Fibroblast of lung (primary cell): ENCODE data around the gene PIP5KL1. TPM values are rescaled to one million over a fixed set of nuclear protein-coding genes. Genes with fewer than 3 reads are reported as not detected.
A peak's percentile ranks its signal among the peaks of the same experiment; 100 is the strongest.

Experiments
- DNase-seq, 2 donors: peaks; one replicate each; pipeline versions ENCODE4 v3.0.0 to v3.0.0-alpha.2; 2010; ENCODE audit warnings: low read depth in 2 of 2
- H2AFZ ChIP-seq: 2 replicates; pipeline ENCODE4 v1.5.1; 2012; ENCODE audit warnings: low read length, control low read depth, inconsistent platforms
- H3K27ac ChIP-seq: 2 replicates; pipeline ENCODE4 v1.5.1; 2011; ENCODE audit warnings: low read length, control low read depth; ENCODE audit not compliant: insufficient read depth
- H3K27me3 ChIP-seq: 2 replicates; pipeline ENCODE4 v1.5.1; 2011; ENCODE audit warnings: mild to moderate bottlenecking, low read length; ENCODE audit not compliant: control insufficient read depth, insufficient read depth
- H3K36me3 ChIP-seq: 2 replicates; pipeline ENCODE4 v1.5.1; 2011; ENCODE audit warnings: low read length; ENCODE audit not compliant: control insufficient read depth, insufficient read depth
- H3K4me1 ChIP-seq: 2 replicates; pipeline ENCODE4 v1.5.1; 2011; ENCODE audit warnings: low read length; ENCODE audit not compliant: control insufficient read depth, insufficient read depth; ENCODE audit errors: extremely low read depth
- H3K4me2 ChIP-seq: 2 replicates; pipeline ENCODE4 v1.5.1; 2011; ENCODE audit warnings: low read length, control low read depth; ENCODE audit not compliant: insufficient read depth; ENCODE audit errors: extremely low read depth
- H3K4me3 ChIP-seq, 4 experiments: fragments of 200-600 bp in 1 of 4; sonication (generic) in 1 of 4; replicated peaks in 1 of 4; 2 replicates each; pipeline ENCODE4 v1.5.1; 2011 to 2016; ENCODE audit warnings: low read length in 4 of 4, low read depth in 3 of 4, mild to moderate bottlenecking in 3 of 4, control low read depth in 2 of 4, inconsistent platforms in 1 of 4, mixed read lengths in 1 of 4; ENCODE audit not compliant: insufficient read depth in 1 of 4; ENCODE audit errors: control extremely low read depth in 1 of 4
- H3K79me2 ChIP-seq: 2 replicates; pipeline ENCODE4 v1.5.1; 2012; ENCODE audit warnings: mild to moderate bottlenecking, low read length, inconsistent platforms; ENCODE audit not compliant: control insufficient read depth, insufficient read depth
- H3K9ac ChIP-seq: 2 replicates; pipeline ENCODE4 v1.5.1; 2011; ENCODE audit warnings: mild to moderate bottlenecking, low read length, control low read depth; ENCODE audit not compliant: insufficient read depth
- H3K9me3 ChIP-seq: 2 replicates; pipeline ENCODE4 v1.5.1; 2012; ENCODE audit warnings: low read depth, low read length; ENCODE audit not compliant: control insufficient read depth, insufficient read depth
- H4K20me1 ChIP-seq: 2 replicates; pipeline ENCODE4 v1.5.1; 2011; ENCODE audit warnings: low read length; ENCODE audit not compliant: control insufficient read depth, insufficient read depth; ENCODE audit errors: extremely low read depth
- CTCF ChIP-seq, 2 donors: IDR thresholded peaks in 1 of 2; conservative IDR thresholded peaks in 1 of 2; 1 replicate in 1 of 2; 2 replicates in 1 of 2; pipeline ENCODE4 v1.5.1; 2011 to 2012; ENCODE audit warnings: low read length in 2 of 2, control low read depth in 1 of 2, inconsistent platforms in 1 of 2, low read depth in 1 of 2, mild to moderate bottlenecking in 1 of 2
- EZH2 ChIP-seq: IDR thresholded peaks from 2 replicates; pipeline ENCODE4 v1.5.1; 2012; ENCODE audit warnings: low read length, control low read depth, mild to moderate bottlenecking; ENCODE audit errors: missing control alignments
- polyA plus RNA-seq, 2 donors: library from polyadenylated mRNA; depleted of rRNA in 1 of 2; stranded (reverse) in 1 of 2; unstranded in 1 of 2; fragments of >200 nt; gene quantifications; 2 replicates each; pipeline ENCODE4 v1.2.1, GENCODE V29; 2011 to 2012; ENCODE audit warnings: missing spikeins in 1 of 2
- total RNA-seq: library from RNA; depleted of rRNA; stranded (reverse); fragments of >200 nt; gene quantifications from 2 replicates; pipeline ENCODE4 v1.2.1, GENCODE V29; 2014

The PIP5KL1 gene
- total and polyA plus RNA-seq, 2 donors (not counting 1 experiment from before 2014, with no cell fraction given), result 1.9 to 2.5 TPM

- no peak overlapping the region for H2AFZ ChIP-seq
- no peaks in the 10 kb centered on the region for H3K27me3 ChIP-seq
- H4K20me1 ChIP-seq, result no peaks in the 10 kb centered on the region
- no peak overlapping the region for H3K9ac ChIP-seq
- H3K36me3 ChIP-seq, result peaks cover 17% of the 10 kb centered on the region
- peaks cover 11% of the 10 kb centered on the region for H3K79me2 ChIP-seq
- no peaks in the 10 kb centered on the region for H3K9me3 ChIP-seq
- H3K4me2 ChIP-seq, result peak overlapping the region; percentile 63
- H3K27ac ChIP-seq, result no peak overlapping the region
- peaks cover 20% of the 10 kb centered on the region for H3K4me1 ChIP-seq
- peak overlapping the region in 2 of 4 experiments; percentile 28 to 42 for H3K4me3 ChIP-seq
- peak; percentile 75 to 80 for DNase-seq
- TF ChIP-seq EZH2 (no peak), CTCF (conservative IDR thresholded peaks at IDR 0.05 in 1 of 2, IDR thresholded peaks at IDR 0.05 in 1 of 2; ENCODE audit: low read depth in 1 of 2, low read length in 2 of 2) (no peak)
These were observed 55.1 kb downstream of the PIP5KL1 start for GRCh38 chr9:127875306-127875966.

GRCh38 chr9:127874301-127875221, 56.0 kb downstream of the PIP5KL1 start:
- Histone ChIP-seq H2AFZ (no peak overlapping the region), H3K27me3 (no peaks in the 10 kb centered on the region), H3K9me3 (no peaks in the 10 kb centered on the region), H3K36me3 (peaks cover 18% of the 10 kb centered on the region), H3K4me1 (peaks cover 20% of the 10 kb centered on the region), H3K27ac (no peak overlapping the region), H3K4me3 (peak overlapping the region in 1 of 4 experiments; percentile 42), H3K4me2 (peak overlapping the region; percentile 80), H3K79me2 (peaks cover 11% of the 10 kb centered on the region), H3K9ac (no peak overlapping the region), H4K20me1 (no peaks in the 10 kb centered on the region)
- TF ChIP-seq EZH2 (no peak), CTCF (conservative IDR thresholded peaks at IDR 0.05 in 1 of 2, IDR thresholded peaks at IDR 0.05 in 1 of 2; ENCODE audit: low read depth in 1 of 2, low read length in 2 of 2) (no peak)
- DNase-seq, result no peak

GRCh38 chr9:127873886-127874285, 56.7 kb downstream of the PIP5KL1 start:
- Histone ChIP-seq H2AFZ (no peak overlapping the region), H3K9me3 (no peaks in the 10 kb centered on the region), H3K4me2 (peak overlapping the region; percentile 80), H3K4me1 (peaks cover 20% of the 10 kb centered on the region), H4K20me1 (no peaks in the 10 kb centered on the region), H3K4me3 (peak overlapping the region in 1 of 4 experiments; percentile 33), H3K27ac (no peak overlapping the region), H3K9ac (no peak overlapping the region), H3K36me3 (peaks cover 19% of the 10 kb centered on the region), H3K79me2 (peaks cover 11% of the 10 kb centered on the region), H3K27me3 (no peaks in the 10 kb centered on the region)
- DNase-seq, result peak; percentile 47 to 81
- TF ChIP-seq CTCF (conservative IDR thresholded peaks at IDR 0.05 in 1 of 2, IDR thresholded peaks at IDR 0.05 in 1 of 2; ENCODE audit: low read depth in 1 of 2, low read length in 2 of 2) (no peak), EZH2 (no peak)
